ENCODE measurements around the gene PLEKHH2. TPM values are rescaled to one million over a fixed set of nuclear protein-coding genes. Genes with fewer than 3 reads are reported as not detected.

Gene PLEKHH2
- total RNA-seq, 1 donor from 2014 or later, result 27.5 TPM

- Histone ChIP-seq H3K27ac (no peak overlapping the region), H3K9me3 (no peaks in the 10 kb centered on the region), H3K36me3 (peaks cover 0 to under 1% of the 10 kb centered on the region in 2 donors), H3K4me3 (no peak overlapping the region), H3K27me3 (no peaks in the 10 kb centered on the region), H3K4me1 (no peaks in the 10 kb centered on the region)
- intact Hi-C loops (cut with DNase I), result no loop called here
- TF ChIP-seq POLR2AphosphoS5 (IDR thresholded peaks at IDR 0.05; ENCODE audit: insufficient read depth in 1 of 2, low read depth in 1 of 2), result no peak
- no peak for TF ChIP-seq POLR2A (IDR thresholded peaks at IDR 0.05)
- TF ChIP-seq CTCF (IDR thresholded peaks at IDR 0.05), result no peak
- no peak for DNase-seq (ENCODE audit: extremely low spot score in 2 of 2)
These were observed 161.2 kb downstream of the PLEKHH2 start for GRCh38 chr2:43798300-43798699.

GRCh38 chr2:43800894-43801293 is 163.8 kb downstream of the PLEKHH2 start:
- TF ChIP-seq POLR2AphosphoS5 (IDR thresholded peaks at IDR 0.05; ENCODE audit: insufficient read depth in 1 of 2, low read depth in 1 of 2) (no peak), POLR2A (IDR thresholded peaks at IDR 0.05) (no peak), CTCF (IDR thresholded peaks at IDR 0.05) (no peak)
- H3K4me3 ChIP-seq, result no peak overlapping the region
- H3K9me3 ChIP-seq, result no peaks in the 10 kb centered on the region
- no peaks in the 10 kb centered on the region for H3K36me3 ChIP-seq
- intact Hi-C loops (cut with DNase I), result no loop called here
- no peaks in the 10 kb centered on the region for H3K4me1 ChIP-seq
- no peak for DNase-seq (ENCODE audit: extremely low spot score in 2 of 2)
- no peaks in the 10 kb centered on the region for H3K27me3 ChIP-seq
- H3K27ac ChIP-seq, result no peak overlapping the region

- no peaks in the 10 kb centered on the region for H3K9me3 ChIP-seq
- intact Hi-C loops (cut with DNase I), result no loop called here
- H3K27me3 ChIP-seq, result no peaks in the 10 kb centered on the region
These were observed 165.1 kb downstream of the PLEKHH2 start for GRCh38 chr2:43802135-43802534.

GRCh38 chr2:43803113-43803512 is 166.1 kb downstream of the PLEKHH2 start:
- Histone ChIP-seq H3K27ac (no peak overlapping the region), H3K27me3 (no peaks in the 10 kb centered on the region), H3K36me3 (no peaks in the 10 kb centered on the region), H3K4me1 (no peaks in the 10 kb centered on the region), H3K4me3 (no peak overlapping the region), H3K9me3 (no peaks in the 10 kb centered on the region)
- TF ChIP-seq POLR2A (IDR thresholded peaks at IDR 0.05) (no peak), POLR2AphosphoS5 (IDR thresholded peaks at IDR 0.05; ENCODE audit: insufficient read depth in 1 of 2, low read depth in 1 of 2) (no peak), CTCF (IDR thresholded peaks at IDR 0.05) (no peak)
- DNase-seq (ENCODE audit: extremely low spot score in 2 of 2), result no peak
- intact Hi-C loops (cut with DNase I), result no loop called here

More at GRCh38 chr2:43802135-43802534, 165.1 kb downstream of the PLEKHH2 start:
- Histone ChIP-seq H3K36me3 (no peaks in the 10 kb centered on the region), H3K4me3 (no peak overlapping the region), H3K27ac (no peak overlapping the region), H3K4me1 (no peaks in the 10 kb centered on the region)
- TF ChIP-seq POLR2AphosphoS5 (IDR thresholded peaks at IDR 0.05; ENCODE audit: insufficient read depth in 1 of 2, low read depth in 1 of 2) (no peak), CTCF (IDR thresholded peaks at IDR 0.05) (no peak), POLR2A (IDR thresholded peaks at IDR 0.05) (no peak)
- DNase-seq (ENCODE audit: extremely low spot score in 2 of 2), result no peak

GRCh38 chr2:43806719-43807031 is 169.6 kb downstream of the PLEKHH2 start:
- Histone ChIP-seq H3K4me3 (no peak overlapping the region), H3K27me3 (no peaks in the 10 kb centered on the region), H3K27ac (no peak overlapping the region), H3K4me1 (no peaks in the 10 kb centered on the region), H3K9me3 (no peaks in the 10 kb centered on the region), H3K36me3 (peaks cover 0 to 16% of the 10 kb centered on the region in 2 donors)
- DNase-seq (ENCODE audit: extremely low spot score in 2 of 2), result no peak
- intact Hi-C loops (cut with DNase I), result no loop called here
- TF ChIP-seq POLR2A (IDR thresholded peaks at IDR 0.05) (no peak), POLR2AphosphoS5 (IDR thresholded peaks at IDR 0.05; ENCODE audit: insufficient read depth in 1 of 2, low read depth in 1 of 2) (no peak), CTCF (IDR thresholded peaks at IDR 0.05) (no peak)
